Breast epithelium (tissue), 3 donors: ENCODE measurements around the gene GHRL.

Source experiments
- POLR2A ChIP-seq: fragments of 450-650 bp; IDR thresholded peaks from one replicate; pipeline ENCODE4 v1.6.1; 2016; ENCODE audit warnings: antibody characterized with exemption, mild to moderate bottlenecking, moderate library complexity
- POLR2AphosphoS5 ChIP-seq, 3 donors: sonication (generic); formaldehyde crosslinking; IDR thresholded peaks; one replicate each; pipeline ENCODE4 v1.6.1; 2017; ENCODE audit warnings: antibody characterized with exemption in 3 of 3
- TF ChIP-seq, protein P1 (sequence below), 3 donors: fragments of 450-650 bp; IDR thresholded peaks; one replicate each; pipeline ENCODE4 v1.5.1; 2016 to 2017; ENCODE audit warnings: antibody characterized with exemption in 3 of 3, mild to moderate bottlenecking in 3 of 3, moderate library complexity in 3 of 3

DNA sequence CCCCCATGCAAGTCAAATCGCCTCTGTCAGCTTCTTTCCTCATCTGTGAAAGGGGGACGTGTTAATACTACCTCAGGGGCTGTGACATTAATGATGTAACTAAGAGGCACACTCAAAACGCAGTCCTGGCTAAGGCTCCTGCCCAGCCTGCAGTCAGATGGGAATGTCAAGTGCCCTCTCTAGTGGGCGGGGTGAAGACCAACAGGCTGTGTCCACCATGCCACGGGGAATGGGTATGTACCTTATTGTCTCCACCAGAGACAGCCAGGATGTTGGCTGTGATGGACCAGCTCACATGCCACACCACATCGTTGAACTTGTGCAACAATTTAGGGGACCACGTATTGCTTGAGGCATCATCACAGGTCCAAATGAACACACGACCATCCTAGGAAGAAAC lies 11.0 kb upstream of the GHRL start:
- TF ChIP-seq POLR2A, result no peak
- TF ChIP-seq, protein P1, sequence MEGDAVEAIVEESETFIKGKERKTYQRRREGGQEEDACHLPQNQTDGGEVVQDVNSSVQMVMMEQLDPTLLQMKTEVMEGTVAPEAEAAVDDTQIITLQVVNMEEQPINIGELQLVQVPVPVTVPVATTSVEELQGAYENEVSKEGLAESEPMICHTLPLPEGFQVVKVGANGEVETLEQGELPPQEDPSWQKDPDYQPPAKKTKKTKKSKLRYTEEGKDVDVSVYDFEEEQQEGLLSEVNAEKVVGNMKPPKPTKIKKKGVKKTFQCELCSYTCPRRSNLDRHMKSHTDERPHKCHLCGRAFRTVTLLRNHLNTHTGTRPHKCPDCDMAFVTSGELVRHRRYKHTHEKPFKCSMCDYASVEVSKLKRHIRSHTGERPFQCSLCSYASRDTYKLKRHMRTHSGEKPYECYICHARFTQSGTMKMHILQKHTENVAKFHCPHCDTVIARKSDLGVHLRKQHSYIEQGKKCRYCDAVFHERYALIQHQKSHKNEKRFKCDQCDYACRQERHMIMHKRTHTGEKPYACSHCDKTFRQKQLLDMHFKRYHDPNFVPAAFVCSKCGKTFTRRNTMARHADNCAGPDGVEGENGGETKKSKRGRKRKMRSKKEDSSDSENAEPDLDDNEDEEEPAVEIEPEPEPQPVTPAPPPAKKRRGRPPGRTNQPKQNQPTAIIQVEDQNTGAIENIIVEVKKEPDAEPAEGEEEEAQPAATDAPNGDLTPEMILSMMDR (IDR thresholded peaks at IDR 0.05), result no peak
- TF ChIP-seq POLR2AphosphoS5 (IDR thresholded peaks at IDR 0.05), result no peak
